Measurements from ENCODE around the gene MFRP.

MFRP gene

DNA sequence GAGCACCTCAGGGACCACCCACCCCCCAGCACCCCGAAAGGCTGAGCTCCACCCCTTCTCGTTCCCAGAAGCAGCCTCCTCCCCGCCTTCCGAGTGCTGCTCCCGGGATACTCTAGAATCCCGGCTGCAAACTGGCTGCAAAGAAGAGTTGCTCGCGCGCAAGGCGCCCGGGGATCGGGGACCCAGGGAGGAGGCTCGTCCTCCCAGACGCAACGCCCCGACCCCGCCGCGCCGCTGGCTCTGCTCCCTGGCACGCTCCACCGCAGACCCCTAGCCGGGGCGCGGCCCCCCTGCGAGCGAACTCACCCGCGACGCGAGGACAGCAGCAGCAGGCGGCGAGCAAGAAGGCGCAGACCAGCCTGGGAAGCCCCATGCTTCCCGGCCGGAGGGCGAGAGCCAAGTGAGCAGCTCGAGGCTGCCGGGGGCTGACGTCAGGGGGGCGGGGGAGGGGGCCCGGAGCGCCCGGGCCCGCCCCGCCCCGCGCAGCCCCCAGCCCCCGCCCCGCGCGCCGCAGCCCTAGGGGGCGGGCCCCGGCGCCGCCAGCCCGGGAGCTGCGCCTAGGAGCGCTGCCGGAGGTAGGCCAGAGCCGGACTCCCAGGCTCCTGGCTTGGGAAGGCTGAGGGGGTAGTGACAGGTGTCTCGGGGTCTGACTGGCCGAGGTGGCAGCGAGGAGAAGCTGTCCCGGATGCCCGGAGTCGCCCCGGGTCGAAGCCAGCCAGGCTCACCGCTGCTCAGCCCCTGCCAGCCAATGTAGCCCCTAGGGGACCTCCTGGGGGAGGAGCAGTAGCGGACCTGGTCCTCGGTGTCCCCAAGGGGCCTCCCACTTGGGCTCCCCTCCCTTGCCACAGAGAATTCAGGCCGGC lies 29.5 kb downstream of the MFRP start, which contains the start of gene MCAM:
Gene MCAM, minus strand, starts transcription at position 402 of the 863 bp plus-strand sequence. Its CDS starts 29 bp downstream, at position 373.
- DNase-seq: no peak

DNA sequence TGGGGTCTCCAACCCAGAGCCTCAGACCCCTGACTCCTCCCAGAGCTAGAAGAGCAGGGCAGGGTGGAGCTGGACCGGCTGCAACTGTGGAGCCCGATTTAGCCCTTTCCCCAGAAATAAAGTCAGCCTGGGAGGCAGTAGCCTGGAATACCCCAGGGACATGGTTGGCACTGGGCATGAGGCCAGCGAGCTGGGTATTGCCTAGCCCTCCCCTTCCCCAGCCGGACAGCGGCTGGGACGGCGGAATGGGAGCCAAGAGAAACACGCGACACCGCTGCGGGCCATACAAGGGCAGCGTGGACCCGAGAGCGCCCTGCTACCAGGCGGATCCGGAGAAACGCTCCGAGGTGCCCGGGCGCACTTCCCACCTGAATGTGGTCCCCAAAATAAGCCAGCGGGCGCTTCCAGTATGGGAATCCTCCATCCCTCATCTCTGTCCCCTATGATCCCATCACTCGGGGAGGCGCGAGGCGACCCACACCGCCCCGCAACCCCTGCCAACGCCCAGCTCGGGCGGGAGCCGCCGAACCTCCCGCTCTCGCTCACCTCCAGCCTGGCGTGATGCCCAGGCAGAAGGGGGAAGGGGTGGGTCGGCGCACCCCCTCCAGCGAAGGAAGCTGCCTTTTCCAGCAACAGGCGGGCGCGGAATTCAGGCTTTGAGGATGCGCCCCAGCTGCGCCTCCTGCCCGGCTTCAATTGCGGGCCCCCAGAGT lies 30.3 kb downstream of the MFRP start:
- DNase-seq: no peak

DNA sequence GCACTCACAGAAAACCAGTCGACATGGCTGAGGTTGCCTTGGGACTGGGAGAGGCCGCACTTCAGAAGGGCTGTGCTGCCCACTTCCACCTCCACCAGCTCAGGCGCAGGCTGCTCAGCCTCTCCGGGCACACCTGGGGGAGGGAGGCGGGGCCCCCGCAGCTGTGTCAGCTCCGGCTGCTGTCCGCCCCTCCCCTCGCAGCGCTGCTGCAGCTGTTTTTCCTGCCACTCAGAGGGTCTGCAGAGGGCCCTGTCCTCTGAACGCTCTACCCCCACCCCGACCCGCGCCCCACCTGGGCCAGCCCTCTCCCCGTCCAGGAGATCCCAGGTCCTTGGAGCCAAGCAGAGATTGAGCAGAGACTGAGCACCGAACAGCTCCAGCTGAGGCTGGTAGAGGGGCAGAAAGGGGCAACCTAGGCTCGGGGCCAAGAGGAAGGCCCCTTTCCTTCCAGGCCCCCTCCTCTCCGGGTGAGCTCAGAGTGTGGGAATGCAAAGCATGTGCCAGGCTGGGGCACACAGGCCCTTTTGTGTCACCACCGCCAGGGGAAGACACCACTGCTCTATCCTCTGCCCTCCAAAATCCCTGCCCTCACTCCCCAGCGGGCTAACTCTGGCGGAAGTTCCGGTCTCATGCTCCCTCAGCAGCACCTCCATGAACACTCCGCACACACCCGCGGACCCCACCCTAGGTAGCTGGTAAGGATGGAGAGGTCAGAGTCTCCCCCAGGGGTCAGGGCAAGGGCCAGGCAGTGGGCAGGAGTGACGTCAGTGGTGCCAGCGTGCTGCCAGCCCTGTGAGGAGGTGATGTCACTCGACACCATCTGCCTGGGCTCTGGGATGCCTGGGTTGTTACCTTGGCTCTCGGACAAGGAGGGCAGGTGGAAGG lies 31.1 kb downstream of the MFRP start:
- peak; percentile 75 for DNase-seq

DNA sequence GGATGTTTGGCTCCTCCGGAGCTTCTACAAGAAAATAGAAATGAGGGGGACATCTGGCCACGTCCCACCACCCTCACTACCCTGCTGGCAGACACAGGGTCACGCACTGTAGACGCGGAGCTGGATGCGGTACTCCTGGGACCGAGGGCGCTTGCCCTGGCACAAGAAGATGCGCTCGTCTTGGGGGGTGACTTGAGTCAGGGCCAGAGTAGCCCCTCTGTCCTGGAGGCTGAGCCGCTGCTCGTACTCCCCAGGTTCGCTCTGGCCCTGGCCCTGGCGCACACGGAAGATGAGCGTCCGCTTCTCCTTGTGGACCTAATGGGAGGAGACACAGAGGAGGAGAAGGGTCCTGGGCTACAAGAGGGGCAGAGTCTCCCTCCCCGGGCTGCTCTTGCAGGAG lies 31.8 kb downstream of the MFRP start:
- no peak for DNase-seq

DNA sequence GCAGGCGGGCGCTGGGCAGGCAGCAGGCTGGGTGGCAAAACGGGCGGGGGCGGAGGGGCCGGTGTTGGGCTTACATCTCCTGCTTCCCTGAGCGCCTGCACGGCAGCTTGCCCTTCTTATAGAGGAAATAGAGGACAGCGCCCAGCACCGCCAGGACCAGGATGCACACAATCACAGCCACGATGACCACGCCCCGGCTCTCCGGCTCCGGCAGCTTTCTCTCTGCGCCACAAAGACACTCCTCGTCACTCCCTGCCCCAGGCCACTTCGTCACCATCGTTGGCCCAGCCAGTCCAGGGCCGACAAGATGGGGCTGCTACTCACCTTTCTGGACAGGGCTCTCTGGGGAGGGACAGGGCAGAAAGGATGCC lies 35.8 kb downstream of the MFRP start:
- no peak for DNase-seq

DNA sequence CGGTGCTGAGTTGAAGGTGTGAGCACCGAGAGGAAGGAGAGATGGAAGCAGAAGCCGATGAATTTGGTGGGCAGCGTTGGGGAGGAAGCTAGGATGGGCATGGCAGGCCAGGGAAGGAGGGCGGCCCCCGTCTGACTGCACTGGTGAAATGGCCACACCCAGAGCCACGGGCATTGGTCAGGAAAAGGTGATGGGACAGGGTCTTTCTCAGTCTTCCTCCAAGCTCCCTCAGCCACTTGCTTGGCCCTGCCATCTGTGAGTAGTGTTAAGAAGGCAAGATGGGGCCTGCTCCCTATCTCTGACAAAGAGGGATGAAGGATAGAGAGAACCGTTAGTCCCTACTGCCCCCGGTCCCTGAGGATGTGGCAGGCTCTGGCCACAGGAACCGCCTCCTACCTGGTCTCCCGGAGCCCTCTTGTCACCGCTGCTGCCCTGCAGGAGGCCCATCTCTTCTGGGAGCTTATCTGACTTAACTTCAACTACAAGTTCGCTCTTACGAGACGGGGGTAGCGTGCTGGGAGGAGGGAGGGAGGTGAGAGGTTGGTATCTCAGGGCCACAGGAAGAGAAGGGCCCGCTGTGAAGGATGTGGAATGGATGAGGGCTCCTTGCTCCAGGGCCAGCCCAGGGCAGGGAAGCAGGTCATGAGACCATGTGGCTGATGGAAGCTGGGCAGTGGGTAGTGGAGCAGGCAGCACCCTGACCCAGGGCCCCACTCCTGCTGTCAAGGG lies 36.4 kb downstream of the MFRP start:
- no peak for DNase-seq

DNA sequence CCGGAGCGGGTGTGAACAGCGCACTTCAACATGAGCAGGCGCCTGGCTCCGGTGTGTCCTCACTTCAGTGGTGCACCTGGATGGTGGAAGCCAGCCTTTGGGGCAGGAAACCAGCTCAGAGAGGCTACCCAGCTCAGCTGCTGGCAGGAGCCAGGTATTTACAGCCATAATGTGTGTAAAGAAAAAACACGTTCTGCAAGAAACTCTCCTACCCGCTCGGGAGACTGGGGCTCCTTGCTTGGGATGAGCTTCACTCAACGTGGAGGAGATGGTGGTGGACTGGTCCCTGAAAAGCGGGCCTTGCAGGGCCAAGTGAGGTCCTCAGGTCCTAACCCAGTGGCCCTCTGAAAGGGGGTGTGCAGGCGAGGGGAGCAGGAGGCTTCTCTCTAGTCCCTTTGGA lies 37.1 kb downstream of the MFRP start:
- DNase-seq: no peak

DNA sequence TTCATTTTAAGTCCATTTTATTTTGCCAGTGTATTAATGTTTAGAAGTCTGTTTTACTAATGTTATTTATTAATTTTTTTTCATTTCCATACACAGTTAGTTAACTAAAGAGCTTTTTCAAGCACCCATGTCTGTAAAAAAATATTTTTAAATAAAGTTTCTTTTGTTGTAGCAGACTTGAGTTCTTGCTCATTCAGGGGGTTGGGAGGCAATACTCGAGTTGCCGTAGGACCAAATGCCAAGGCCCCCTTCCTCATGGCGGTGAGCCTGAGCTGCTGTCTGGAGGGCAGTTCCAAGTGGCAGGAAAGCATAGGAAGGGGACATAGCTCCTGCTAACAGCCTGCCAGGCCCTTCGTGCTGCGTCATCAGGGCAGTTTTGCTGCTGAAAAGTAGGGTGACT lies 38.5 kb downstream of the MFRP start:
- no peak for DNase-seq

DNA sequence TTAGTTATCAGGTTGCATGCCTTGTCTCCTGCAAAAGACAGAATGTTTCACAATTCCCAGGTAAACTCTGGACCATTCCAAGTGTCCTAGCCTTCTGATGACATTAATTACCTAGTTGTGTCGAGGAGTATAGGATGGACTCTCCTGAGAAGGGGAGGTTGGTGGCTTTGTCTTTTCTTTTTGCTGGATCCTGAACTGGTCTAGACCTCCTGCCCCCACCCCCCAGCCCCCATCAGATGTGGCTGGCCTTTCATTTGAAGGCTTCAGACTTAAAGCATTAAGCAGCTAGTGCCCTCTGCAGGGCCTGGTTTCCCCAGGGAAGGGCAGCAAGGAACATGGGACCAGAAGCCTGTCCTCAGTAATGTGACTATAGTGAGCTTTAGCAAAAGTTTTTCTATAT lies 39.3 kb downstream of the MFRP start:
- DNase-seq: no peak

DNA sequence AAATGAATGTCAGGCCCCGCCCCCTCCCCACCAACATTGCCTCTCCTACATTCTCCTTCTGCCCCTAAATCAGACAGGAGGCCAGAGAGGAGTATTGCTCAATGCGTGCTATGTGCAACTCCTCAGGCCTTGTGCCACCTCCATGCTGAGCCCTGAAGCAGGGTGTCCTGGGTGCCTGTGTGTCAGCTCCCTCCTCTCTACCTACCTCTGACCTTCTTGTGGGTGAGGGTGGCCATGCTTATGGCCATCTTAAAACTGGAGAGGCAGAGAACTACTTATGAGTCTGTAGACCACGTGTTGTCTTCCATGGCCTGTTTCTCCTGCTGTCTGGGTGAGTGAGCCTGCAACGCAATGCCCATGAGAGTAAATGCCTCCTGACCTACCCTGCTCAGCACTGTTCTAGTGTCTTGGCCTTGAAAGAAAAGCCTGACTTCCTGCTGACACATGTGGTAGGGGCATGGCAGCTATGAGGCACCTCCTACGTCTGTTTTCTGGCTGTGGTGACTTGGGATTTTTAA lies 40.1 kb downstream of the MFRP start:
- peak; percentile 62 for DNase-seq

DNA sequence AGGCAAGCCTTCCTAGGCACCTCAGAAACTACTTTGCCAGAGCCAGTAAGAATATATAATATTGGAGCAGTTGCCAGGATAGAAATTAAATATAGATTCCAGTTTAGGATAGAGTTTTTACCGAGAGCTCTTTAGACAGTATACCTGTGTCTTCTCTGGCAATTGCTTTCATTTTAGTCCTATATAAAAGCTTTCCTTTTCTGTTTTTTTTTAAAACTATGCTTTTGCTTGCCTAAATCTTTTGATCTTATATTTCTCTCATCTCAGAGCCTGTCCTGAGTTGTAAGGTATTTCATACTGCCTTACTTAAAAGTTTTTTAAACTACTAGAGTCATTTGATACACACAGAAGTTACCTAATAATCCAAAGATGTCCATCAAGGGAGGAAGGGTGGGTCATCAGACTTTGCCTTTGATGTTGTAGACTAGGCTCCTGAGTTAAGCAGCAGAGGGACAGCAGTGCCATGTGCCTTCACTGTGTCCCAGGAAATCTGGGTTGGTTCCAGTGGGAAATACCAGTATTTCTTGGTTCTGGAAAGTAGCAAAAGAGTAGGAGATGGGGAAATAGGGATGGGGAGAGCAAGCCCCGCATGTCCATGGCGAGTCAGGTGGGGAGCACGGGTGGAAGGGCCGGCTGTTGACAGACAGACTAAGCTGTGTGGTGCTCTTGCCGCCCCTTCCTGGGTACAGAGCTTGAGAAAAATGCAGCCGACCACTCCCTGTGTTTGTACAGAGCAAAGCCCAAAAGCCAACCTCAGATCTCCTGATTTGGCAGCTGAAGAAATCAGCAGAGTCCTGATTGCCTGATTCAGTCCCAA lies 40.7 kb downstream of the MFRP start:
- DNase-seq: no peak

DNA sequence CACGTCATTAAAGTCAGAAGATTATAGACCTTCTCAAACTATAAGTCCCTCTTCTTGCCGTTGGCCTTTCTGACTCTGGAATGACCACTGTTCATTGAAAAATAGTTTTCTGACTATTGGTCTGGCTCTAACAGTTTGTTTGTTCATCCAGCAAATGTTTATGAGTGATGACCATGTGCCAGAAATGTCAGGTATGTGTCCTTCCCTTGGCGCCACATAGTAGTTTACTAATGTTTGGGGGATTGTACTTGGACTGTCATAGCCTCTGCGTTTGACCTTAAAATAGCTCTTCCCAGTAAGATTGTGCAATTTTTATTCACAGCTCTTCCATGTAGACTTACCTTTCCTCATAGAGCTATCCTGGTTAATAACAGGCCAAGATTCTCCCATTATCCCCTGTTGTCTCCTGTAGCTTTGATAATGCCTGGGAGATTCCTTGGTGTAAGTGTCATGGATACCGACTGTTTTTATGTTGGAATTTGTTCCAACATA lies 43.2 kb downstream of the MFRP start:
- DNase-seq: no peak

DNA sequence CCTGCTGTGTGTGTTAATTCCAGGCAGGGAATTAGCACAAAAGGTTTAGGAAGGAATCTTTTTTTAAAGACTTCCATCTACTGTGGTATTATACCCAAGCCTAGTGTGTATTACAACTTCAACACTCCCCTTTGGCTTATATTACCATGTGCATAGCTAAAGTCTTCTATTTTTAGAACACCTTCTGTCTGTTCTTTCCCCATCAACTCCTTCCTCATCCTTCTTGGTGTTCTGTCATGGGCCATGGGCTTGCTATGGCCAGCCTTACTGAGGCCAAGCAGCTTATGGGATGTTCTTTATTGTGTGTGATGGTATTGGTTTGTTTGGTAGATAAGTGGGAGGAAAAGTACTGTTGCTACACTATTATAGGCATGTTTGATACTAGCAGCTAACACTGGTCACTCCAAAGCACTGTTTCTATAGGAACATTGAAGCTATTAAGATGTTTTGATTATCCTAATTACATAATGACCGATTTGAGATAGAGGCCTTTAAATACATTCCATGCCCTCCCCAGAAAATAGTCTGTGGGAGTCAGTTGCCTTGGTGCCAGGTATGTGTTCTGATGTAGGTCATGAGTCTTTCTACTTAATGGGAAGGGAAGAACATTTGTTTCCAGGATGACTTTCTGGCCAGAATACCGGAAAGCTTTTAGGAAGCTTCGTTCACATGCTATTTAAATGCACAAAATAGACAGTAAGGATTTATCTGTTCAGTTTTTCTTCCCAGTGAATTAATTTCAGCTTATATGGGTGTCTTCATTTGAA lies 46.1 kb downstream of the MFRP start:
- no peak for DNase-seq

DNA sequence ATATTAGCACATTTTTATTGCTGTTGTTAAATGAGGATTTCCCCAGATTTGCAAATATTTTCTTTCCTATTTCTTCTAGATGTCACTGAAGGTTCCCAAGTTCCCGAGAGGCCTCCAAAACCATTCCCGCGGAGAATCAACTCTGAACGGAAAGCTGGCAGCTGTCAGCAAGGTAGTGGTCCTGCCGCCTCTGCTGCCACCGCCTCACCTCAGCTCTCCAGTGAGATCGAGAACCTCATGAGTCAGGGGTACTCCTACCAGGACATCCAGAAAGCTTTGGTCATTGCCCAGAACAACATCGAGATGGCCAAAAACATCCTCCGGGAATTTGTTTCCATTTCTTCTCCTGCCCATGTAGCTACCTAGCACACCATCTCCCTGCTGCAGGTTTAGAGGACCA lies 47.1 kb downstream of the MFRP start:
- no peak for DNase-seq

DNA sequence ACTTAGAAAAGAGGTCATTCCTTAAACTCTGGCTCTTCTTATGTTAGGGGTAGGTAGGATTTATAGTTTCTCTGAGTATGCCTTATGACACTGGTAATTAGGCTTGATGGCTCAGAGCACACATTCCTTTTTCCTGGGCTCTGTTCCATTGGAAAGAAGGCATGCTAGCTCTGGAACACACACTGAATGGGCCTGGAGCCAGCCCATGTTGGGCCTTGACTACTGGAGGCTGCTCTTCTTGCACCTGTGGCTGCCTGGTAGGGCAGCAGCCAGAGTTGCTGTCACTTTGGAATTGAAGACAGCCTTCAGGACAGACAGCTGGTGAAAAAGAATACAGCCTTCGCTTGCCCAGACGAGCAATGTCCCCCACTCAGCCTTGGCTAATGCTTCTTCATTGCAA lies 47.8 kb downstream of the MFRP start:
- no peak for DNase-seq

DNA sequence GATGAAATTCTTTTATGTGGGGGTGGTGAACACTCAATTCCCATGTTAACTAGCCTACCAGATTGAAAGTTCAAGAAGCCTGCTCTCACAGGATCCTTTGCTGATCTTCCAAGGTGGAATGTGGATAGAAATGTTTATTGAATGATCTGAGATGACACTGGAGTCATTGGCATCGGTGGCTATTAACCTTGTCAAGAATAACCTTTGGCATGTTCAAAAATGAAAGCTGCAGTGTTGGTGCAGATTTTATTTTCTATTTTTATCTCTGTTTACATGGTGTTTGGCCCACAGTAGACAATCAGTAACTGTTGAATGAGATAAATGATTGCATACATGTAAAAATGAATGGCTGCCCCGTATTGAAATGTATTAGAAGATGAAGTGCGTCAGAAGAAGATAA lies 48.6 kb downstream of the MFRP start:
- DNase-seq: no peak

DNA sequence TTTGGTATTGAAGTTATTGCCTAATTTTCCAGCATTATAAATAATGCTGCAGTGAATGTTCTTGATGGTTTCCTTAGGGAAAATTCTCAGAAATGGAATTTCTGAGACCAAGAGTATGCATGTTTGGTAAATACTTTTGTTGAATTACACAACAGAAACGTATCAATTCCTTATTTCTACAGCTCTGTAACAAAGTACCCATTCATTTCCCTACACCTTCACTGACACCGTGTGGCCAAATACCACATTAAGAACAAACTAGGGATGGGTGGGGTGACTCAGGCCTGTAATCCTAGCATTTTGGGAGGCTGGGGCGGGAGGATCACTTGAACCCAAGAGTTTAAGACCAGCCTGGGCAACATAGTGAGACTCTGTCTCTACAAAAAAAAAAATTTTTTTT lies 51.3 kb downstream of the MFRP start:
- DNase-seq: no peak

DNA sequence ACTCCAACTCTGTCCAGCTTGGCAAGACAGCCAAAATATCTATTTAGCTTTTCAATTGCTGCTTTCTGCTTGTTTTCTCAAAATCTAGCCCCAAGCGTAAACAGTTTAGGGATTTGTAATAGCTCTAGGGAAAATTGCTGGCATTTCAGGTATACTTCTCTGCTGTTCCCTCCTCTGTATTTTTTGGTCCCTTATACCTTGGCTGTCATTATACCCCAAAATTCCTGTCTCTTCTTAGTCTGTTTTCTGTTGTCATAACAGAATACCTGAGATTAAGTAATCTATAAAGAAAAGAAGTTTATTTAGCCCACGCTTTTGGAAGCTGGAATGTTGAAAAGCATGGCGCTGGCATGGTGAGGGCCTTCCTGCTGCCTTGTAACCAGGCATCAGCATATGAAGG lies 53.0 kb downstream of the MFRP start:
- no peak for DNase-seq

DNA sequence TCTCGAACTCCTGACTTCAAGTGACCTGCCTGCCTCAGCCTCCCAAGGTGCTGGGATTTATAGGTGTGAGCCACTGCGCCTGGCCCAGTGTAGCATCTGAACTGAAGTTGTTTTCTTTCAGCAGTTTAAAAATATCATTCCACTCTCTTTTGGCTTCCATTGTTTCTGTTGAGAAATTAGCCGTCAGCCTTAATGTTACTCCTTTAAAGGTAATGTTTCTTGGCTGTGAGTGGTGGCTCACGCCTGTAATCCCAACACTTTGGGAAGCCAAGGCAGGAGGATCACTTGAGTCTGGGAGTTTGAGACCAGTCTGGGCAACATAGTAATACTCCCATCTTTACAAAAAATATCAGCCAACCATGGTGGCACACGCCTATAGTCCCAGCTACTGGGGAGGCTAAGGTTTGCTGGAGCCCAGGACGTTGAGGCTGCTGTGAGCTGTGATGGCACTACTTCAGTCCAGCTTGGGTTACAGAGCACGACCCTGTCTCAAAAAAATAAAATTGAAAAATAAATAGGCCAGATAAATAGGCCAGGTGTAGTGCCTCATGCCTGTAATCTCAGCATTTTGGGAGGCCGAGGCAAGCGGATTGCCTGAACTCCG lies 55.5 kb downstream of the MFRP start:
- no peak for DNase-seq
